ENCODE data around the gene DNM1.

DNM1 gene

GRCh38 chr9:128205296-128205944 lies 2.2 kb downstream of the DNM1 start:
- no peak for DNase-seq (ENCODE audit: low read depth)

DNA sequence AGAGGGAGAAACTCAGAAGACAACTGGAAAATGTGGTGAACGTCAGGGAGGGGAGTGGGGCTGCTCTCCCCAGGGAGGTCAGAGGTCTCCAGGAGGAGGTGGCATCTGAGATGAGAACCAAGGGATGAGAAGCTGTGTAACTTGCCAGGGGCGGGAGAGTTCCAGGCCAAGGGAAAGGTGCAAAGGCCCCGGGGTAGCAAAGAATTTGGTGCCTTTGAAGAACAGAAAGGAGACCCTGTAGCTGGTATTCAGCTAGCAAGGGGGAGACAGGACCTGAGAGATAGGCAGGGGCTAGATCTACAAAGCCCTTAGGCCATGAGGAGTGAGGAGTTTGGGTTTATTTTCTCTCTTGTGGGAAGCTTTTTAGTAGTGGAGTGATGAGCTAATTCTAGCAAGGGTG lies 3.3 kb downstream of the DNM1 start:
- DNase-seq (ENCODE audit: low read depth): no peak

DNA sequence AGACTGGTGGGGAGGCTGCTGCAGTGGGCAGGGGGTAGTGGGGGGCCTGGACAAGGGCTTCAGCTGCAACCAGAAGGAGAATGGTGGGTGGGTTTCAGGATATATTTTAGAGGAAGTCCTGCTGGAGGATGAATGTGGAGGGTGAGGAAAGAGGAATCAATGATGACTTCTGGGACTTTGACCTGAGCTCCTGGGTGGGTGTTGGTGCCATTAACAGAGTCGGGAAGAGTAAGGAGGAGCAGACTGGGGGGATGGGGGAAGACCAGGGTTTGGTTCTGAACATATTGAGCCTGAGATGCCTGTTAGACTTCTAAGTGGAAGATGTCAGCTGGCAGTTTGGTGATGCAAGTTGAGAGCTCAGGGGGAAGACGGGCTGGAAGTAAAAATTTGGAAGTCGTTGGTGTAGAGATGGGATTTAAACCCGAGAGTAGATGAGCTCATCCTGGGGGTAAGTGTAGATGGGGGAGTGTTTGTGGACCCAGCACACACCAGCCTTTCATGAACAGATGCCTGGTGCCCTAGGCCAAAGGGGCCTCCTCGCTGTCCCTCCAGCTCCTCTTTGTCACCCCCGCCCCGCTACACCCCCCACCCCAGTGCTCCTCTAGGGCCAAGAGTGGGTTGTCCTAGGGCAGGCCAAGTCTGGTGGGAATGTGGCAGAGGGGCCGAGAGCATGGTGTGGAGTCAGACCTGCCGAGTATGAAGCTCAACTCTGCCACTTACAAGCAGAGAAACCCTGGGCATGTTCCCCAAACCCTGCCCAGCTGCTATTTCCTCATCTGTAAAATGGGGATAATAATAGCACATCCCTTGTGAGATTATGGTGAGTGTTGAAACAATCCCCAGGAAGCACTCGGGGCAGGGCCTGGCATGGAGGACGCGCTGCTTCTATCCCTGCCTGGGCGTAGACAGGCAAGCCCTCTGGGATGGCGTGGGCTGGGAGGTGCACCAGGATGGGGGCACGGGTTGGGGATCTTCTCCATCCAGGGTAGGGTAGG lies 4.0 kb downstream of the DNM1 start:
- no peak for DNase-seq (ENCODE audit: low read depth)

- DNase-seq (ENCODE audit: low read depth): no peak
Measured at GRCh38 chr9:128208386-128208785, 5.2 kb downstream of the DNM1 start.

DNA sequence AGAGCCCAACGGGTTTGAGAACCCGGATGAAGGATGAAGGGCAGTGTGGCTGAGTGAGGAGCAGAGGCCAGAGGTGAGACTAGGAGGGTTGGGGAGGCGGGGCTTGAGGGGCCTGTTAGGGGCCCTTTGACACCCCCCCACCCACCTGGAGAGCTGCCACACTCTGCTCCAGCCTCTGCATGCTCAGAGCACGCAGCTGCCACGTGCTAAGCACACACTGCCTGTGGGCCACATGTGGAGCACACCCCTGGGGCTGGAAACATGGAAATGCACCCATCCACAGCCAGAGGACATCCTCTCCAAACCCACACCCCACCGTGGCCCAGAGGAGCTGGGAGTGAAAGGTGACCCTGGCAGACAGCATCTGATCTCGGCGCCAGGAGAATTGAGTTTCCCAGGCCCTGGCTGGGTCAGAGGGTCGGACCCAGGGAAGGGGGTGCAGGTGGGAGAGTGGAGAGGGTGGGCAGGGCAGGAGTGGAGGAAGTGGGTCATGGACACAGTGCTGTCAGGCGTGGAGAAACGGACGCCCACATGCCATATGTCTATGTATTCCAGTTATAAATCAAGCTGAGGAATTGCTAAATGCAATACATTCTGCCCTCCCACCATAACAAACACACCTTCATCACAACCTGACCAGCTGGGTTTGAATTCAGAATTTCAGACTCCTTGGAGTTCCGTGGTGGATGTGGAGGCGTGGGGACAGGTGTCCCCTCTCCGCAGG lies 5.9 kb downstream of the DNM1 start:
- no peak for DNase-seq (ENCODE audit: low read depth)

GRCh38 chr9:128211186-128211980 lies 8.2 kb downstream of the DNM1 start:
- no peak for DNase-seq (ENCODE audit: low read depth)

- DNase-seq (ENCODE audit: low read depth): no peak
Measured at GRCh38 chr9:128211981-128212281, 8.8 kb downstream of the DNM1 start.

DNA sequence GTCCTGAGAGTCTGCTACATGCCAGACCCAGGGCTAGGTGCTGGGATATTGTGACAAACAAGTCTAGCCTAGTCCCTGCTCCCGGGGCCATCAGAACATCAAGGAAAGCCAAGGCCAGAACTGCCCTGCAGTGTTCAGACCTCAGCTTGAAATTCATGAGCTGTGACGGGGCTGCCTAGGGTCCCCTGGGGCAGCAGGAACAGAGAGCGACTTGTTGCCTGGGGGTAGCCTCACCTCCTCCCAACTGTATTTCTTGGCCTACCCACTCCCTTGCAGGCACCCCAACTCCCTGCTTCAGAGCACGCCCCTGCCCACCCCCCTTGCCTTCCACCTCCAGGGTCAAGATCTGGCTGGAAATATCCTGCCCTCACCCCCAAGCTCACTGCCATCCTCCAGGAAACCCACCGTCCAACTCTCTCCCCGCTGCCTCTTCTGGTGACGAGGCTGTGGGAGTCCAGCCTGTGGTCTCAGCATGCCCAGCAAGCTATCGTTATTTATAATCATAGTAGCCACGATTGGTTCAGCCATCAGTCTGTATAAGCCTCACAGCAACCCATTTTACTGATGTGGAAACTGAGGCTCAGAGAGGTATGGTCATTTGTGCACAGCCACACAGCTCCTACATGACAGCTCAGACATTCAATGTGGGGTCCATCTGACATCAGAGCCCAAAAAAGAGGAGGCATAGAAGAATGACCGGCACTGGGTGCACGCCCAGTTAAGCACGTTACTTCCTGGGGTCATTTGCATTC lies 10.7 kb downstream of the DNM1 start:
- no peak for DNase-seq (ENCODE audit: low read depth)

- no peak for DNase-seq (ENCODE audit: low read depth)
Measured at GRCh38 chr9:128214571-128215490, 11.7 kb downstream of the DNM1 start.

DNA sequence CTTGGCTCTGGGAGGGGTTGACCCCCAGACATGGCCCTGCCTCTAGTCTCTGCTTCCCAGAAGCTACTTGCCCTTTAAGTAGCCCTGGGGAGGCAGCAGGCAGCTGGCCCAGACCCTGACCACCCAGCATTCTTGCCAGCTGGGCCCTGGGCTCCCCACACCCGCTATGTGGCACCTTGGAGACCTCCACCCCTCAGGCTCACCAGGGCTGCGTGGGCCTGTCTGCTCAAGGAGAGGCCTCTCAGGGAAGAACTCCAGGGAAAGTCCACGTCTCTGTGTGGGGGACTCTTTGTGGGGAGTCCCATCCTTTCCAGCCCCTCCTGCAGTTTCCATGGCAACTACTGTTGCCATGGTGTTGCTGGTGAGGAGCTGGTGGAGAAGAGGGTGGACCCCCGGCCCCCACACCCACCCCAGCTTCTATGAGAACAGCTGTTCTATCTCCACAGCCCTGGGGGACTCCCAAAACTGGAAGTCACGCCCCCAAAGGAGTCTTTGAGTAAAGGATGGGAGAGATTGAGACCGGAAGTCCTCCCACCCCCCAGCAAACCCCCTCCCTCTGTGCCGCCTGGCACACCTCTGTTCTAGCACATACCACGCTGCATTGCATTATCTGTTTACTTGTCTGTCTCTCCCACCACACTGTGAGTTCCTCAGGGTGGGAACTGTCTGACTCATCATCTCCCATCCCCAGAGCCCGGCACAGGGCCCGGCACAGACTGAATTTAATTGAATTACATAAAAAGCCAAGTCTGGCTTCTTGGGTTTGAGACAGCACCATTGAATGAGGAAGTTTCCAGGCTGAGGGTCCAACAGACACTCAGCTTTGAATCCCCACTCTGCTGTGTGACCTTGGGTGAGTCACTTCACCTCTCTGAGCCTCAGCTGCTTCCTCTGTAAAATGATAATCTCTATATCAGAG lies 12.6 kb downstream of the DNM1 start:
- DNase-seq (ENCODE audit: low read depth): no peak

- no peak for DNase-seq (ENCODE audit: low read depth)
Measured at GRCh38 chr9:128216781-128217553, 13.8 kb downstream of the DNM1 start.

DNA sequence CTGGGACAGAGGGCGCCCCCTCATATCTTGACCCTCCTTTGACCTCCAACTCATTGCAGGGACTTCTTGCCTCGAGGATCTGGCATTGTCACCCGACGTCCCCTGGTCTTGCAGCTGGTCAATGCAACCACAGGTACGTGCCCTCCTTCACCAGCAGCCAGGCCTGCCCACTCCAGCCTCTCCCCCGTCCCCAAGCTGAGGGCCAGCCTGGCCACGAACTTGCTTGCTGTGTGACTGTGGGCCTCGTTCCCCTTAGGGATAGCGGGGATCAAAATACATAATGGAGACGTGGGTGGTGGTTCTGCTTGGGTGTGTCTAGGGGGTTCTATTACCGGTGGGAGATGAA lies 15.0 kb downstream of the DNM1 start:
- no peak for DNase-seq (ENCODE audit: low read depth)

DNA sequence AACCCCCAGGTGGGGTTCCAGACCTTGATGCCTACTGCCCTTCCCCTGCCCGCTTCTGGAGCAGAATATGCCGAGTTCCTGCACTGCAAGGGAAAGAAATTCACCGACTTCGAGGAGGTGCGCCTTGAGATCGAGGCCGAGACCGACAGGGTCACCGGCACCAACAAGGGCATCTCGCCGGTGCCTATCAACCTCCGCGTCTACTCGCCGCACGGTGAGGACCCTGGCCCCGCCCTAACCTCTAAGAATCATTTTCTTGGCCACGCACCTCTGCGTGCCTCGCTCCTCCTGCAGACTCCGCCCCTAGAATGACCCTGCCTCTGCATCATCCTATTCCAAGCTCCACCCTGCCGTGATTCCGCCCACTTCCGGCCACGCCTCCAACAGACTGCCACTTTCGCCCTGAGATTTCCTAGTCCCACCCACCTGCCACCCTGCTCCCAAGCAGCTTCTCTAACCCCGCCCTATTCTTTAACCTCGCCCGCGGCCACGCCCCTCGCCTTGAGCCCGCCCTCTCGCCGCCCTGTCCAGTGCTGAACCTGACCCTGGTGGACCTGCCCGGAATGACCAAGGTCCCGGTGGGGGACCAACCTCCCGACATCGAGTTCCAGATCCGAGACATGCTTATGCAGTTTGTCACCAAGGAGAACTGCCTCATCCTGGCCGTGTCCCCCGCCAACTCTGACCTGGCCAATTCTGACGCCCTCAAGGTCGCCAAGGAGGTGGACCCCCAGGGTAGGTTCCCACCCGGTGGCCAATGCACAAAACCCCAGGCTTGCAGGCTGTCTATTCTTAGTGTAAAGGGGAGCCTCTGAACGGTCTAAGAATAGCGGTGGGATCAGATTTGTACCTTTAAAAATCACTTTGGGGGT lies 15.6 kb downstream of the DNM1 start:
- DNase-seq (ENCODE audit: low read depth): peak; percentile 89

GRCh38 chr9:128219831-128220230 lies 16.7 kb downstream of the DNM1 start:
- no peak for DNase-seq (ENCODE audit: low read depth)

DNA sequence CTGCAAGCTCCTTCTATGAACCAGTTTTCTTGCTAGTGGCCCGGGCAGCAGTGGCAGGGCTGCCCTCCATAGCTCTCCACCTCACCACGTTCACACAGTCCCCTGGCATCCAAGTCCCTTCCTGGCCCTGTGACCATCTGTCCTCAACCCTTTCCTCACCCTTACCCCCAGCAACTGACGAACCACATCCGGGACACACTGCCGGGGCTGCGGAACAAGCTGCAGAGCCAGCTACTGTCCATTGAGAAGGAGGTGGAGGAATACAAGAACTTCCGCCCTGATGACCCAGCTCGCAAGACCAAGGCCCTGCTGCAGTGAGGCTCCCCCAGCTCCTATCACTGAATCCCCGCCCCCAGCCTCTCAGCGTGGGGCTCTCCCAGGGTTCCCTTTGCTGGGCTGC lies 18.8 kb downstream of the DNM1 start:
- DNase-seq (ENCODE audit: low read depth): no peak

DNA sequence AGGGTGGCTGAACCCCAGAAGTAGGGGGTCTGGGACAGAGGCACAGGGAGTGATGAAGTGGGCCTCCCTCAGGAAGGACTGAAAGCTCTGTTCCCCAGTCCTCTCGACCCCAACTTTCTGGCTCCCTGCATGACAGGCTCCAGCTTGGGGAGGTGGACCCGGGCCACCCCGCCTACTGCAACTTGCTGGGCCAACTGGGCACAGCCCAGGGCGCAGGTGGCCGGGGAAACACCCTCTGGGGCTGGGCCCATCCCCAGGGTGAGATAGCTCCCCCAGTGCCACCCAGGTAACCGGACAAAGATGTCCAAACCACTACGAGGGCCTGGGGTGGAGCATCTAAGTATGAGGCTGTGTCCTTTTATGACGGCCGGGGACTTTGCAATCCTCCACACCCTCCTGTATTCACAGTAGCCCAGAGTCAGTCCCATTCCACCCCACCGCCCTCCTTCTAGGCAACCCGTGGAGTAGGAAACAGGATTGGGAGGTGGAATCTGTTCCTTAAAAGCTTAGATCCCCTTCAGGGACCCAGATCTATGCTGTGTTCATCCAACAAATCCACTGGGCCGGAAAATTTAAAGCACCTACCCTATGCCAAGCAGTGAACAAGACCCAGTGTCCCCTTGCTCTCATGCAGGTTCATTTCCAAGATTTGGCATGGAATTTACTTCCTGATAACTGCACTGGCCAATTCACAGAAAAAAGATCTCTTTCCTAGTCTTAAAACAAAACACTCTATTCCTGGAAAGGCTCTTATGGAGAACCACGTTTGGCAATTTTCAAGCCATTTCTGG lies 19.9 kb downstream of the DNM1 start:
- DNase-seq (ENCODE audit: low read depth): no peak

- DNase-seq (ENCODE audit: low read depth): no peak
Measured at GRCh38 chr9:128224877-128225276, 21.7 kb downstream of the DNM1 start.

Data from stimulated activated CD4-positive, alpha-beta T cell treated with anti-CD3 and anti-CD28 coated beads, Interleukin-2, amount 100 ng/mL, for 4 hours (primary cell).